DOHH2 (cell line): Measurements from ENCODE around the gene PROM2.

Source experiments
- EZH2phosphoT487 ChIP-seq: fragments of 200-600 bp; sonication (generic); IDR thresholded peaks from 2 replicates; pipeline ENCODE4 v1.6.1; 2017; ENCODE audit warnings: borderline replicate concordance, mild to moderate bottlenecking, antibody characterized with exemption, low read length, moderate library complexity, mixed read lengths
- TF ChIP-seq, protein P1 (sequence below): fragments of 200-600 bp; sonication (generic); IDR thresholded peaks from one replicate; pipeline ENCODE4 v1.5.1; 2014; ENCODE audit warnings: antibody characterized with exemption, mild to moderate bottlenecking, low read depth, low read length; ENCODE audit not compliant: poor library complexity, severe bottlenecking

- TF ChIP-seq, protein P1, sequence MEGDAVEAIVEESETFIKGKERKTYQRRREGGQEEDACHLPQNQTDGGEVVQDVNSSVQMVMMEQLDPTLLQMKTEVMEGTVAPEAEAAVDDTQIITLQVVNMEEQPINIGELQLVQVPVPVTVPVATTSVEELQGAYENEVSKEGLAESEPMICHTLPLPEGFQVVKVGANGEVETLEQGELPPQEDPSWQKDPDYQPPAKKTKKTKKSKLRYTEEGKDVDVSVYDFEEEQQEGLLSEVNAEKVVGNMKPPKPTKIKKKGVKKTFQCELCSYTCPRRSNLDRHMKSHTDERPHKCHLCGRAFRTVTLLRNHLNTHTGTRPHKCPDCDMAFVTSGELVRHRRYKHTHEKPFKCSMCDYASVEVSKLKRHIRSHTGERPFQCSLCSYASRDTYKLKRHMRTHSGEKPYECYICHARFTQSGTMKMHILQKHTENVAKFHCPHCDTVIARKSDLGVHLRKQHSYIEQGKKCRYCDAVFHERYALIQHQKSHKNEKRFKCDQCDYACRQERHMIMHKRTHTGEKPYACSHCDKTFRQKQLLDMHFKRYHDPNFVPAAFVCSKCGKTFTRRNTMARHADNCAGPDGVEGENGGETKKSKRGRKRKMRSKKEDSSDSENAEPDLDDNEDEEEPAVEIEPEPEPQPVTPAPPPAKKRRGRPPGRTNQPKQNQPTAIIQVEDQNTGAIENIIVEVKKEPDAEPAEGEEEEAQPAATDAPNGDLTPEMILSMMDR = no peak
- TF ChIP-seq EZH2phosphoT487 = no peak
These were observed 46.9 kb downstream of the PROM2 start for GRCh38 chr2:95320986-95321767.
